ENCODE data around the gene TMEM165. TPM values are rescaled to one million over a fixed set of nuclear protein-coding genes. Genes with fewer than 3 reads are reported as not detected.

TMEM165 gene
- total and polyA plus RNA-seq, 3 donors from 2014 or later = 39.9 to 122 (median 94.8) TPM

- Histone ChIP-seq H3K27ac (no peak overlapping the region), H3K4me1 (no peaks in the 10 kb centered on the region), H3K27me3 (no peaks in the 10 kb centered on the region), H3K9me3 (no peaks in the 10 kb centered on the region), H3K36me3 (ENCODE audit: low read depth, missing control alignments) (no peaks in the 10 kb centered on the region), H3K4me3 (no peak overlapping the region)
- intact Hi-C loops (cut with DNase I; ENCODE audit: low total_unique reads) = no loop called here
- TF ChIP-seq CTCF (IDR thresholded peaks at IDR 0.05) = no peak
- TF ChIP-seq POLR2A (IDR thresholded peaks at IDR 0.05) = no peak
- no peak for DNase-seq
- WGBS, 2 donors = 87 to 89% methylated on average over 13 of the region's 13 CpGs
These were observed 16.9 kb upstream of the TMEM165 start for GRCh38 chr4:55378617-55379467.

- H3K36me3 ChIP-seq (ENCODE audit: low read depth, missing control alignments) = no peaks in the 10 kb centered on the region
- intact Hi-C loops (cut with DNase I; ENCODE audit: low total_unique reads) = no loop called here
- no peaks in the 10 kb centered on the region for H3K27me3 ChIP-seq
- WGBS, 2 donors = 85 to 87% methylated on average over 2 of the region's 2 CpGs
- H3K4me1 ChIP-seq = no peaks in the 10 kb centered on the region
- TF ChIP-seq CTCF (IDR thresholded peaks at IDR 0.05) (no peak), POLR2A (IDR thresholded peaks at IDR 0.05) (no peak)
- H3K27ac ChIP-seq = no peak overlapping the region
- no peak overlapping the region for H3K4me3 ChIP-seq
- no peaks in the 10 kb centered on the region for H3K9me3 ChIP-seq
- no peak for DNase-seq
These were observed 15.2 kb upstream of the TMEM165 start for GRCh38 chr4:55380576-55380975.

- Histone ChIP-seq H3K27ac (no peak overlapping the region), H3K4me1 (no peaks in the 10 kb centered on the region), H3K27me3 (no peaks in the 10 kb centered on the region), H3K9me3 (no peaks in the 10 kb centered on the region), H3K4me3 (no peak overlapping the region), H3K36me3 (ENCODE audit: low read depth, missing control alignments) (no peaks in the 10 kb centered on the region)
- DNase-seq = no peak
- TF ChIP-seq POLR2A (IDR thresholded peaks at IDR 0.05) (no peak), CTCF (IDR thresholded peaks at IDR 0.05) (no peak)
- intact Hi-C loops (cut with DNase I; ENCODE audit: low total_unique reads) = no loop called here
- 92 to 94% methylated on average over 7 of the region's 7 CpGs for WGBS, 2 donors
These were observed 14.3 kb upstream of the TMEM165 start for GRCh38 chr4:55381502-55381901.

- DNase-seq = no peak
- intact Hi-C loops (cut with DNase I; ENCODE audit: low total_unique reads) = no loop called here
- WGBS, 2 donors = 83 to 89% methylated on average over 3 of the region's 3 CpGs
- no peaks in the 10 kb centered on the region for H3K36me3 ChIP-seq (ENCODE audit: low read depth, missing control alignments)
- H3K9me3 ChIP-seq = no peaks in the 10 kb centered on the region
- no peak overlapping the region for H3K27ac ChIP-seq
- no peaks in the 10 kb centered on the region for H3K4me1 ChIP-seq
- no peak overlapping the region for H3K4me3 ChIP-seq
- TF ChIP-seq POLR2A (IDR thresholded peaks at IDR 0.05) (no peak), CTCF (IDR thresholded peaks at IDR 0.05) (no peak)
- H3K27me3 ChIP-seq = no peaks in the 10 kb centered on the region
These were observed 13.2 kb upstream of the TMEM165 start for GRCh38 chr4:55382488-55383003.
